Activated CD4-positive, alpha-beta T cell treated with anti-CD3 and anti-CD28 coated beads, Interleukin-2, Interleukin-4, amounts not matched to agents 100 ng/mL and 50 ng/mL, durations not matched to agents 16 hours and 8 hours (primary cell): ENCODE results near the gene TSPY8.
"Not testable (repeated sequence)": the region's sequence is repeated elsewhere in the genome, so short reads cannot be mapped to it uniquely, and the experiment has no call there.

Experiments
- DNase-seq: peaks from one replicate; pipeline ENCODE4 v3.0.0-alpha.2; 2020; ENCODE audit warnings: low spot score

The TSPY8 gene, protein sequence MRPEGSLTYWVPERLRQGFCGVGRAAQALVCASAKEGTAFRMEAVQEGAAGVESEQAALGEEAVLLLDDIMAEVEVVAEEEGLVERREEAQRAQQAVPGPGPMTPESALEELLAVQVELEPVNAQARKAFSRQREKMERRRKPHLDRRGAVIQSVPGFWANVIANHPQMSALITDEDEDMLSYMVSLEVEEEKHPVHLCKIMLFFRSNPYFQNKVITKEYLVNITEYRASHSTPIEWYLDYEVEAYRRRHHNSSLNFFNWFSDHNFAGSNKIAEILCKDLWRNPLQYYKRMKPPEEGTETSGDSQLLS

DNA sequence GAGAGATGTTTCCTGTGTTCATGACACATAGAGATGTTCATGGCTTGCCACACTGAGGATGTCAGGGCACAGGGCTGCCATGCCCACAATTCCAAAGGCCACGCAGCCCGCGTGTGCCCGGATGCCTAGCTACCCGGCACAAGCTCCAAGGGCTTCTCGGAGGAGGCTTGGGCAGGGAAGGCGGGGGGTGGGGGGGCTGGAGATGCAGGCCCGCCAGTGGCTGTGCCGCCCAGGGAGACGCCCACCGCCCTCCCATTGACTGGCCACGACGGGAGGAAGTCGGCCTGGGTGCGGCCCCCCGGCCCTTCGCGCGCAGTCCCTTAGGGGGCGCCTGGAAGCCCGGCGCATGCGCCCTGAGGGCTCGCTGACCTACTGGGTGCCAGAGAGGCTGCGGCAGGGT lies at the start of gene TSPY8:
TSS of gene TSPY8 (plus strand) at position 301 of the 400 bp plus-strand sequence. CDS start at position 347, 46 bp downstream.
- DNase-seq: not testable (repeated sequence)

DNA sequence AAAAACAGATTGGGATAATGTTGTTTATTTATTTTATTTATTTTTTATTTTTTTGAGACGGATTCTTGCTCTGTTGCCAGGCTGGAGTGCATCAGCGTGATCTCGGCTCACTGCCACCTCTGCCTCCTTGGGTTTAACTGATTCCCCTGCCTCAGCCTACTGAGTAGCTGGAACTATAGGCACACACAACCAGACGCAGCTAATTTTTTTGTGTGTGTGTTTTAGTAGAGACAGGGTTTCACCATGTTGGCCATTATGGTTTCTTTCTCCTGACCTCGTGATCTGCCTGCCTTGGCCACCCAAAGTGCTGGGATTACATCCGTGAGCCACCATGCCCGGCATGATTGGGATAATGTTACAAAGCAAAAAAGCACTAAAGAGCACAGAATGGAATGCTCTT lies 36.6 kb upstream of the TSPY8 start:
- DNase-seq: no peak

DNA sequence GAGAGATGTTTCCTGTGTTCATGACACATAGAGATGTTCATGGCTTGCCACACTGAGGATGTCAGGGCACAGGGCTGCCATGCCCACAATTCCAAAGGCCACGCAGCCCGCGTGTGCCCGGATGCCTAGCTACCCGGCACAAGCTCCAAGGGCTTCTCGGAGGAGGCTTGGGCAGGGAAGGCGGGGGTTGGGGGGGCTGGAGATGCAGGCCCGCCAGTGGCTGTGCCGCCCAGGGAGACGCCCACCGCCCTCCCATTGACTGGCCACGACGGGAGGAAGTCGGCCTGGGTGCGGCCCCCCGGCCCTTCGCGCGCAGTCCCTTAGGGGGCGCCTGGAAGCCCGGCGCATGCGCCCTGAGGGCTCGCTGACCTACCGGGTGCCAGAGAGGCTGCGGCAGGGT lies 20.4 kb upstream of the TSPY8 start, which contains the start of gene TSPY4:
TSS of gene TSPY4 (plus strand) at position 301 of the 400 bp plus-strand sequence. CDS start at position 347, 46 bp downstream.
- not testable (repeated sequence) for DNase-seq

DNA sequence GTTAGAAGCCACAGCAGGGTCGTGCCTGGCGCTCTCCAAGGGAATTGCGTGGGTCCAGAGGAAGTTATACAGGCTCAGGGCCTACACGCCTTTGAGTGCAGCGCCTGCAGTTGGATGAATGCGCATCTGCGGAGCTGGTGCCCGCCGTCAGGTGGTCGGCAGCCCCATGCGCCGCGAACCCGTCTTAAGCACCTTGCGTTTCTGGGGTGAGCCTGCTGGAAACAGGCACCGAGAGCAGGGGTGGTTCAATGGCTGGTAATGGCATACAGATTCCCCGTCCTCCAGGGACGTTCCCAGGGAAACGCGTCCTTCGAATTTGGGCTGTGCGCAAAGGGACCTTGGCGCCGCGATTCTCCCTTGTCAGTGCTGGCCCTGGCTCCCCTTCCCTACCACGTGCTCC lies 38.9 kb downstream of the TSPY8 start:
- DNase-seq: not testable (repeated sequence)

DNA sequence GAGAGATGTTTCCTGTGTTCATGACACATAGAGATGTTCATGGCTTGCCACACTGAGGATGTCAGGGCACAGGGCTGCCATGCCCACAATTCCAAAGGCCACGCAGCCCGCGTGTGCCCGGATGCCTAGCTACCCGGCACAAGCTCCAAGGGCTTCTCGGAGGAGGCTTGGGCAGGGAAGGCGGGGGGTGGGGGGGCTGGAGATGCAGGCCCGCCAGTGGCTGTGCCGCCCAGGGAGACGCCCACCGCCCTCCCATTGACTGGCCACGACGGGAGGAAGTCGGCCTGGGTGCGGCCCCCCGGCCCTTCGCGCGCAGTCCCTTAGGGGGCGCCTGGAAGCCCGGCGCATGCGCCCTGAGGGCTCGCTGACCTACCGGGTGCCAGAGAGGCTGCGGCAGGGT lies 40.5 kb downstream of the TSPY8 start, which contains the start of gene TSPY3:
TSS of gene TSPY3 (plus strand) at position 301 of the 400 bp plus-strand sequence. CDS start at position 347, 46 bp downstream.
- DNase-seq: not testable (repeated sequence)
